HCT116 (cell line): ENCODE results near the gene TGM4. TPM values are rescaled to one million over a fixed set of nuclear protein-coding genes. Genes with fewer than 3 reads are reported as not detected.

ENCODE experiments used
- ATAC-seq: fragments of 200-7000 bp; cut with Tn5 transposase; 2 replicates; pipeline ENCODE4 v1.9.1; 2020; ENCODE audit warnings: mild to moderate bottlenecking, moderate library complexity
- BruUV-seq: library from RNA; stranded (reverse); fragments of 400-500 nt; replicated peaks from 2 replicates; lab custom pipeline; 2021; lab: Mats Ljungman, UMichigan
- CTCF ChIA-PET: fragments of 300-600 bp; sonication (Branson Sonifier 250); formaldehyde crosslinking; loops from one replicate; lab custom pipeline; 2021; ENCODE audit warnings: antibody characterized with exemption; lab: Charles Lee
- POLR2A ChIA-PET: fragments of 300-600, 350-600 bp; sonication (Branson Sonifier 250); formaldehyde crosslinking; loops from one replicate; lab custom pipeline; 2021; ENCODE audit warnings: antibody characterized with exemption; lab: Charles Lee
- RAD21 ChIA-PET, 2 experiments: fragments of 300-600 bp; sonication (Branson Sonifier 250); formaldehyde crosslinking; loops; one replicate each; lab custom pipeline; 2023; ENCODE audit warnings: low total read pairs in 2 of 2; ENCODE audit not compliant: uncharacterized antibody in 2 of 2, unreplicated experiment in 2 of 2, low non-redundant PET in 1 of 2; lab: Charles Lee
- DNase-seq: peaks from one replicate; pipeline ENCODE4 v3.0.0-alpha.2; 2010; ENCODE audit warnings: low read depth, low spot score
- H2AFZ ChIP-seq: fragments of 200-600 bp; shearing (Covaris generic), sonication (generic); 2 replicates; pipeline ENCODE4 v1.6.1; 2017; ENCODE audit warnings: low read depth, mixed run types, mixed read lengths, antibody characterized with exemption, low read length; ENCODE audit not compliant: poor library complexity, severe bottlenecking
- H3K27ac ChIP-seq: 2 replicates; pipeline ENCODE4 v1.5.1; 2012; ENCODE audit warnings: low read depth, low read length
- H3K27me3 ChIP-seq: fragments of 200-600 bp; sonication (generic); 2 replicates; pipeline ENCODE4 v1.6.1; 2016; ENCODE audit warnings: mixed run types, low read length, mixed read lengths; ENCODE audit not compliant: insufficient read depth
- H3K36me3 ChIP-seq, 2 experiments: fragments of 200-500 bp in 1 of 2; fragments of 200-600 bp in 1 of 2; sonication (Bioruptor generic) in 1 of 2; sonication (generic) in 1 of 2; 2 replicates each; pipeline versions ENCODE4 v1.5.1 to v1.6.1; 2014 to 2016; ENCODE audit warnings: low read length in 2 of 2, inconsistent platforms in 1 of 2, mixed read lengths in 1 of 2, mixed run types in 1 of 2; ENCODE audit not compliant: insufficient read depth in 2 of 2, control insufficient read depth in 1 of 2
- H3K4me1 ChIP-seq, 2 experiments: fragments of 200-600 bp in 1 of 2; sonication (generic) in 1 of 2; 2 replicates each; pipeline versions ENCODE4 v1.5.1 to v1.6.1; 2012 to 2017; ENCODE audit warnings: low read length in 2 of 2, inconsistent platforms in 1 of 2, mild to moderate bottlenecking in 1 of 2, mixed read lengths in 1 of 2, mixed run types in 1 of 2, moderate library complexity in 1 of 2; ENCODE audit not compliant: insufficient read depth in 2 of 2, control insufficient read depth in 1 of 2
- H3K4me2 ChIP-seq: fragments of 200-600 bp; sonication (generic); 2 replicates; pipeline ENCODE4 v1.6.1; 2017; ENCODE audit warnings: mixed run types, low read length, mixed read lengths
- H3K4me3 ChIP-seq, 2 experiments: fragments of 200-600 bp in 1 of 2; sonication (generic) in 1 of 2; replicated peaks in 1 of 2; 2 replicates each; pipeline ENCODE4 v1.5.1; 2011 to 2016; ENCODE audit warnings: low read length in 2 of 2, control low read depth in 1 of 2, low read depth in 1 of 2, mild to moderate bottlenecking in 1 of 2, mixed read lengths in 1 of 2, mixed run types in 1 of 2
- H3K79me2 ChIP-seq: fragments of 200-600 bp; sonication (generic); 2 replicates; pipeline ENCODE4 v1.6.1; 2017; ENCODE audit warnings: mild to moderate bottlenecking, mixed run types, low read length, moderate library complexity, mixed read lengths; ENCODE audit not compliant: insufficient read depth
- H3K9ac ChIP-seq: fragments of 200-600 bp; sonication (generic); 2 replicates; pipeline ENCODE4 v1.6.1; 2016; ENCODE audit warnings: low read length, mixed read lengths
- H3K9me2 ChIP-seq: fragments of 200-600 bp; sonication (generic), shearing (Covaris generic); 2 replicates; pipeline ENCODE4 v1.6.1; 2017; ENCODE audit warnings: mixed run types, mild to moderate bottlenecking, moderate library complexity; ENCODE audit not compliant: insufficient read depth
- H3K9me3 ChIP-seq, 2 experiments: fragments of 200-500 bp in 1 of 2; fragments of 200-600 bp in 1 of 2; sonication (Bioruptor generic) in 1 of 2; sonication (generic) in 1 of 2; 2 replicates each; pipeline ENCODE4 v1.6.1; 2014 to 2017; ENCODE audit warnings: low read length in 2 of 2, mixed read lengths in 2 of 2, inconsistent platforms in 1 of 2, low read depth in 1 of 2, mild to moderate bottlenecking in 1 of 2, mixed run types in 1 of 2, moderate library complexity in 1 of 2; ENCODE audit not compliant: control insufficient read depth in 1 of 2, insufficient read depth in 1 of 2
- H4K20me1 ChIP-seq: fragments of 200-600 bp; sonication (generic), shearing (Covaris generic); 2 replicates; pipeline ENCODE4 v1.6.1; 2017; ENCODE audit warnings: mixed run types, mild to moderate bottlenecking, moderate library complexity; ENCODE audit not compliant: insufficient read depth
- CEBPB ChIP-seq: IDR thresholded peaks from 2 replicates; pipeline ENCODE4 v1.6.1; 2012; ENCODE audit warnings: low read depth
- EGR1 ChIP-seq: IDR thresholded peaks from 2 replicates; pipeline ENCODE4 v1.6.1; 2012; ENCODE audit warnings: low read depth
- ELF1 ChIP-seq: IDR thresholded peaks from 2 replicates; pipeline ENCODE4 v1.6.1; 2012; ENCODE audit warnings: low read depth, borderline replicate concordance
- FOSL1 ChIP-seq: IDR thresholded peaks from 2 replicates; pipeline ENCODE4 v1.6.1; 2012; ENCODE audit warnings: low read depth
- JUND ChIP-seq: IDR thresholded peaks from 2 replicates; pipeline ENCODE4 v1.6.1; 2012
- SRF ChIP-seq: IDR thresholded peaks from 2 replicates; pipeline ENCODE4 v1.6.1; 2012; ENCODE audit warnings: low read depth
- TCF7L2 ChIP-seq: IDR thresholded peaks from 2 replicates; pipeline ENCODE4 v1.7.0; 2011; ENCODE audit warnings: borderline replicate concordance, inconsistent platforms; ENCODE audit not compliant: insufficient read depth, insufficient read length; ENCODE audit errors: extremely low read depth
- intact Hi-C: fragments of 100-400 bp; cut with micrococcal nuclease; formaldehyde crosslinking; loops from 2 replicates; pipeline ENCODE4 v1.10.0; 2022
- total RNA-seq: library from RNA; stranded (reverse); gene quantifications from one replicate; pipeline ENCODE4 v1.2.1, GENCODE V29; 2021; ENCODE audit not compliant: unreplicated experiment
- TF ChIP-seq, protein P1 (sequence below), 3 experiments: fragments of 200-600 bp in 1 of 3; sonication (generic) in 1 of 3; IDR thresholded peaks in 2 of 3; conservative IDR thresholded peaks in 1 of 3; 2 replicates each; pipeline ENCODE4 v1.5.1; 2012 to 2017; ENCODE audit warnings: low read depth in 2 of 3, low read length in 2 of 3, antibody characterized with exemption in 1 of 3, borderline replicate concordance in 1 of 3, control low read depth in 1 of 3, mild to moderate bottlenecking in 1 of 3, mixed read lengths in 1 of 3, mixed run types in 1 of 3, moderate library complexity in 1 of 3; ENCODE audit not compliant: insufficient read depth in 1 of 3
- TF ChIP-seq, protein P2 (sequence below): IDR thresholded peaks from 2 replicates; pipeline ENCODE4 v1.6.1; 2012
- TF ChIP-seq, protein P3 (sequence below): IDR thresholded peaks from 2 replicates; pipeline ENCODE4 v1.6.1; 2012; ENCODE audit warnings: low read depth
- TF ChIP-seq, protein P4 (sequence below): IDR thresholded peaks from 2 replicates; pipeline ENCODE4 v1.6.1; 2011; ENCODE audit warnings: mild to moderate bottlenecking, low read length, moderate library complexity; ENCODE audit not compliant: insufficient replicate concordance; ENCODE audit errors: extremely low read depth
- TF ChIP-seq, protein P5 (sequence below): IDR thresholded peaks from 2 replicates; pipeline ENCODE4 v1.6.1; 2012

Gene TGM4
- total RNA-seq, 1 experiment from 2014 or later = not detected

DNA sequence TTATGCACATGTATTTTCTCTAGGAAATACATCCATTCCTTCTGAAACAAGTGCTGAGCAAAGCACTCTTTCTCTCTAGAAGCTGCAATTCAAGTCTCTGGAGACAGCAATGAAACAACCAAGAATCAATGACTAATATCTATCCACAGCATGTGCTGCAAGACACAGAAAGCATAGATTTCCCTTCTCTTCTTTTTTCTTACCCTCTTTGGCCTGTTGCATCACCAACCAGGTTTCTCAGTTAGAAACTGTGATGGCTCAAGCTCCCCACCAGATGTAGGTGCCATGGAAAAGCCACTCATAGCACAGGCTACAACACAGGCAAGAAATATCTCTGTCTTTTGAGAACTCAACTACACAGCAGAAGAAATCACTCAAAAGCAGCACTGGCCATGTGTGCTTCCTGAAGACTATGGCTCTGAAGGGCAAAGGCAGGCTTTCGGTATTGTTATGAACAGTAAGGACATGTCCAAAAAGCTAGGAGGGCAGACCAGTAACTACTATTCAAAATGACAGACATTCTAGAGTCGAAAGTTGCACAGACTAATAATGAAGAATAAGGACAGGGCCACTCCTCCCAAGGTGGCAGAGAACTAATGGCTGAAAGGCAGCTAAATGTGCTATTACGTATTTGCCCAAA, 86.1 kb downstream of the TGM4 start (continued):
- TF ChIP-seq, protein P1, sequence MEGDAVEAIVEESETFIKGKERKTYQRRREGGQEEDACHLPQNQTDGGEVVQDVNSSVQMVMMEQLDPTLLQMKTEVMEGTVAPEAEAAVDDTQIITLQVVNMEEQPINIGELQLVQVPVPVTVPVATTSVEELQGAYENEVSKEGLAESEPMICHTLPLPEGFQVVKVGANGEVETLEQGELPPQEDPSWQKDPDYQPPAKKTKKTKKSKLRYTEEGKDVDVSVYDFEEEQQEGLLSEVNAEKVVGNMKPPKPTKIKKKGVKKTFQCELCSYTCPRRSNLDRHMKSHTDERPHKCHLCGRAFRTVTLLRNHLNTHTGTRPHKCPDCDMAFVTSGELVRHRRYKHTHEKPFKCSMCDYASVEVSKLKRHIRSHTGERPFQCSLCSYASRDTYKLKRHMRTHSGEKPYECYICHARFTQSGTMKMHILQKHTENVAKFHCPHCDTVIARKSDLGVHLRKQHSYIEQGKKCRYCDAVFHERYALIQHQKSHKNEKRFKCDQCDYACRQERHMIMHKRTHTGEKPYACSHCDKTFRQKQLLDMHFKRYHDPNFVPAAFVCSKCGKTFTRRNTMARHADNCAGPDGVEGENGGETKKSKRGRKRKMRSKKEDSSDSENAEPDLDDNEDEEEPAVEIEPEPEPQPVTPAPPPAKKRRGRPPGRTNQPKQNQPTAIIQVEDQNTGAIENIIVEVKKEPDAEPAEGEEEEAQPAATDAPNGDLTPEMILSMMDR (IDR thresholded peaks at IDR 0.05 in 2 of 3, conservative IDR thresholded peaks at IDR 0.05 in 1 of 3; ENCODE audit: borderline replicate concordance in 1 of 3, insufficient read depth in 1 of 3, low read depth in 2 of 3, low read length in 2 of 3) = no peak
- TF ChIP-seq TCF7L2 (no peak), FOSL1 (no peak), CEBPB (no peak)

DNA sequence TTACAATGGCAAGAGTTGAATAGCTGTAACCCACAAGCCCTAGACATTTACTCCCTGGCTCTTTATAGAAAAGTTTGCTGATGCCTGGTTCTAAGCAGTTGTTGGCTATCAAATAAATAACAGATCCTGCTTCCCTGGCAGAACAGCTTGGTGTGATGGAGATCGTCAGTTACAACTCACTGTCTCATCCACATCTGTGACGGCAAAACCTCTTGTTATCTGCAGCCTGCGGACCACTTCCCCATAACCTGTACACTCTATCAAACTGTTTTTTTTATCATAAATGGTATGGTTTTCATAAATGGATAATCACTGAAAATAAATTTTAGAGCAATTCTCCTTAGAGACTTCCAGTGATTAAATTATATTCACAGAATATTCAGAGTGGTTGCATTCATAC, 87.5 kb downstream of the TGM4 start:
- BruUV-seq = no TSS peak
- no peak for ATAC-seq
- Histone ChIP-seq H3K79me2 (peaks cover 67% of the 10 kb centered on the region), H3K9me3 (no peaks in the 10 kb centered on the region), H3K4me2 (no peak overlapping the region), H4K20me1 (no peaks in the 10 kb centered on the region), H3K36me3 (no peaks in the 10 kb centered on the region), H3K4me1 (peaks cover 19 to 41% of the 10 kb centered on the region in 2 experiments), H3K9me2 (no peaks in the 10 kb centered on the region), H2AFZ (no peak overlapping the region), H3K27ac (no peak overlapping the region), H3K4me3 (no peak overlapping the region), H3K27me3 (no peaks in the 10 kb centered on the region), H3K9ac (no peak overlapping the region)
- intact Hi-C loops = loop anchor here (10.0 kb wide), 1 partner anchor 197 kb away; the partner anchor contains the start of genes KIAA1143 and KIF15
- RAD21 ChIA-PET = no interaction called here
- DNase-seq = no peak
- POLR2A ChIA-PET = no interaction called here
- CTCF ChIA-PET = no interaction called here
- TF ChIP-seq, protein P2, sequence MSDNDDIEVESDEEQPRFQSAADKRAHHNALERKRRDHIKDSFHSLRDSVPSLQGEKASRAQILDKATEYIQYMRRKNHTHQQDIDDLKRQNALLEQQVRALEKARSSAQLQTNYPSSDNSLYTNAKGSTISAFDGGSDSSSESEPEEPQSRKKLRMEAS = no peak
- TF ChIP-seq TCF7L2 (no peak), ELF1 (no peak), SRF (no peak), EGR1 (no peak), JUND (no peak), FOSL1 (no peak)
- TF ChIP-seq, protein P3, sequence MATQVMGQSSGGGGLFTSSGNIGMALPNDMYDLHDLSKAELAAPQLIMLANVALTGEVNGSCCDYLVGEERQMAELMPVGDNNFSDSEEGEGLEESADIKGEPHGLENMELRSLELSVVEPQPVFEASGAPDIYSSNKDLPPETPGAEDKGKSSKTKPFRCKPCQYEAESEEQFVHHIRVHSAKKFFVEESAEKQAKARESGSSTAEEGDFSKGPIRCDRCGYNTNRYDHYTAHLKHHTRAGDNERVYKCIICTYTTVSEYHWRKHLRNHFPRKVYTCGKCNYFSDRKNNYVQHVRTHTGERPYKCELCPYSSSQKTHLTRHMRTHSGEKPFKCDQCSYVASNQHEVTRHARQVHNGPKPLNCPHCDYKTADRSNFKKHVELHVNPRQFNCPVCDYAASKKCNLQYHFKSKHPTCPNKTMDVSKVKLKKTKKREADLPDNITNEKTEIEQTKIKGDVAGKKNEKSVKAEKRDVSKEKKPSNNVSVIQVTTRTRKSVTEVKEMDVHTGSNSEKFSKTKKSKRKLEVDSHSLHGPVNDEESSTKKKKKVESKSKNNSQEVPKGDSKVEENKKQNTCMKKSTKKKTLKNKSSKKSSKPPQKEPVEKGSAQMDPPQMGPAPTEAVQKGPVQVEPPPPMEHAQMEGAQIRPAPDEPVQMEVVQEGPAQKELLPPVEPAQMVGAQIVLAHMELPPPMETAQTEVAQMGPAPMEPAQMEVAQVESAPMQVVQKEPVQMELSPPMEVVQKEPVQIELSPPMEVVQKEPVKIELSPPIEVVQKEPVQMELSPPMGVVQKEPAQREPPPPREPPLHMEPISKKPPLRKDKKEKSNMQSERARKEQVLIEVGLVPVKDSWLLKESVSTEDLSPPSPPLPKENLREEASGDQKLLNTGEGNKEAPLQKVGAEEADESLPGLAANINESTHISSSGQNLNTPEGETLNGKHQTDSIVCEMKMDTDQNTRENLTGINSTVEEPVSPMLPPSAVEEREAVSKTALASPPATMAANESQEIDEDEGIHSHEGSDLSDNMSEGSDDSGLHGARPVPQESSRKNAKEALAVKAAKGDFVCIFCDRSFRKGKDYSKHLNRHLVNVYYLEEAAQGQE = no peak
- TF ChIP-seq, protein P4, sequence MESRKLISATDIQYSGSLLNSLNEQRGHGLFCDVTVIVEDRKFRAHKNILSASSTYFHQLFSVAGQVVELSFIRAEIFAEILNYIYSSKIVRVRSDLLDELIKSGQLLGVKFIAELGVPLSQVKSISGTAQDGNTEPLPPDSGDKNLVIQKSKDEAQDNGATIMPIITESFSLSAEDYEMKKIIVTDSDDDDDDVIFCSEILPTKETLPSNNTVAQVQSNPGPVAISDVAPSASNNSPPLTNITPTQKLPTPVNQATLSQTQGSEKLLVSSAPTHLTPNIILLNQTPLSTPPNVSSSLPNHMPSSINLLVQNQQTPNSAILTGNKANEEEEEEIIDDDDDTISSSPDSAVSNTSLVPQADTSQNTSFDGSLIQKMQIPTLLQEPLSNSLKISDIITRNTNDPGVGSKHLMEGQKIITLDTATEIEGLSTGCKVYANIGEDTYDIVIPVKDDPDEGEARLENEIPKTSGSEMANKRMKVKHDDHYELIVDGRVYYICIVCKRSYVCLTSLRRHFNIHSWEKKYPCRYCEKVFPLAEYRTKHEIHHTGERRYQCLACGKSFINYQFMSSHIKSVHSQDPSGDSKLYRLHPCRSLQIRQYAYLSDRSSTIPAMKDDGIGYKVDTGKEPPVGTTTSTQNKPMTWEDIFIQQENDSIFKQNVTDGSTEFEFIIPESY = no peak
- TF ChIP-seq, protein P5, sequence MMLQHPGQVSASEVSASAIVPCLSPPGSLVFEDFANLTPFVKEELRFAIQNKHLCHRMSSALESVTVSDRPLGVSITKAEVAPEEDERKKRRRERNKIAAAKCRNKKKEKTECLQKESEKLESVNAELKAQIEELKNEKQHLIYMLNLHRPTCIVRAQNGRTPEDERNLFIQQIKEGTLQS = no peak
- TF ChIP-seq, protein P1 (IDR thresholded peaks at IDR 0.05 in 2 of 3, conservative IDR thresholded peaks at IDR 0.05 in 1 of 3; ENCODE audit: borderline replicate concordance in 1 of 3, insufficient read depth in 1 of 3, low read depth in 2 of 3, low read length in 2 of 3) = no peak
